ENCODE results near the gene THNSL1. TPM values are rescaled to one million over a fixed set of nuclear protein-coding genes. Genes with fewer than 3 reads are reported as not detected.

THNSL1 gene
- total RNA-seq, 1 experiment from 2014 or later, result 5.5 TPM

DNA sequence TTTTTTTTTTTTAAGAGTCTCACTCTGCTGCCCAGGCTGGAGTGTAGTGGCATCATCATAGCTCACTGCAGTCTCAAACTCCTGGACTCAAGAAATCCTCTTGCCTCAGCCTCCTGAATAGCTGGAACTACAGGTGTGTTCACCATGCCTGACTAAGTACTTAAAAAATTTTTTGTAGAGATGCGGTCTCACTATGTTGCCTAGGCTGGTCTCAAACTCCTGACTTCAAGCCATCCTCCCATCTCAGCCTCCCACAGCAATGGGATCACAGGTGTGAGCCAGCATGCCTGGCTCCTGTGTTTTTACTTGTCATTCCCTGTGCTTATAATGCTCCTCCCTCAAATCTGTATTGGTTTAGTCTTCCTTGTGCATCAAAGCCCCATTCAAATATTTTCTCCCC is 46.7 kb downstream of the THNSL1 start:
- no peaks in the 10 kb centered on the region for H3K9me3 Mint-ChIP-seq
- peaks cover 49% of the 10 kb centered on the region for H3K27me3 Mint-ChIP-seq (ENCODE audit: low read depth)
- DNase-seq (ENCODE audit: low spot score) (no peak), ATAC-seq (no peak)
- ChIA-PET CTCF (interaction anchor here (0.7 kb wide), 1 partner anchor 259 kb away, joined by 3 read pairs; no protein-coding TSS in a partner anchor), POLR2A (no interaction called here)
- no peak overlapping the region for H3K27ac Mint-ChIP-seq
- no peak for TF ChIP-seq FOXP1 (CRISPR knock-in tag; IDR thresholded peaks at IDR 0.05; ENCODE audit: borderline replicate concordance)
- TF ChIP-seq ZNF396 (CRISPR knock-in tag; IDR thresholded peaks at IDR 0.05; ENCODE audit: borderline replicate concordance), result no peak
- TF ChIP-seq, protein P1, sequence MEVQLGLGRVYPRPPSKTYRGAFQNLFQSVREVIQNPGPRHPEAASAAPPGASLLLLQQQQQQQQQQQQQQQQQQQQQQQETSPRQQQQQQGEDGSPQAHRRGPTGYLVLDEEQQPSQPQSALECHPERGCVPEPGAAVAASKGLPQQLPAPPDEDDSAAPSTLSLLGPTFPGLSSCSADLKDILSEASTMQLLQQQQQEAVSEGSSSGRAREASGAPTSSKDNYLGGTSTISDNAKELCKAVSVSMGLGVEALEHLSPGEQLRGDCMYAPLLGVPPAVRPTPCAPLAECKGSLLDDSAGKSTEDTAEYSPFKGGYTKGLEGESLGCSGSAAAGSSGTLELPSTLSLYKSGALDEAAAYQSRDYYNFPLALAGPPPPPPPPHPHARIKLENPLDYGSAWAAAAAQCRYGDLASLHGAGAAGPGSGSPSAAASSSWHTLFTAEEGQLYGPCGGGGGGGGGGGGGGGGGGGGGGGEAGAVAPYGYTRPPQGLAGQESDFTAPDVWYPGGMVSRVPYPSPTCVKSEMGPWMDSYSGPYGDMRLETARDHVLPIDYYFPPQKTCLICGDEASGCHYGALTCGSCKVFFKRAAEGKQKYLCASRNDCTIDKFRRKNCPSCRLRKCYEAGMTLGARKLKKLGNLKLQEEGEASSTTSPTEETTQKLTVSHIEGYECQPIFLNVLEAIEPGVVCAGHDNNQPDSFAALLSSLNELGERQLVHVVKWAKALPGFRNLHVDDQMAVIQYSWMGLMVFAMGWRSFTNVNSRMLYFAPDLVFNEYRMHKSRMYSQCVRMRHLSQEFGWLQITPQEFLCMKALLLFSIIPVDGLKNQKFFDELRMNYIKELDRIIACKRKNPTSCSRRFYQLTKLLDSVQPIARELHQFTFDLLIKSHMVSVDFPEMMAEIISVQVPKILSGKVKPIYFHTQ (CRISPR knock-in tag; IDR thresholded peaks at IDR 0.05), result no peak
- TF ChIP-seq, protein P2, sequence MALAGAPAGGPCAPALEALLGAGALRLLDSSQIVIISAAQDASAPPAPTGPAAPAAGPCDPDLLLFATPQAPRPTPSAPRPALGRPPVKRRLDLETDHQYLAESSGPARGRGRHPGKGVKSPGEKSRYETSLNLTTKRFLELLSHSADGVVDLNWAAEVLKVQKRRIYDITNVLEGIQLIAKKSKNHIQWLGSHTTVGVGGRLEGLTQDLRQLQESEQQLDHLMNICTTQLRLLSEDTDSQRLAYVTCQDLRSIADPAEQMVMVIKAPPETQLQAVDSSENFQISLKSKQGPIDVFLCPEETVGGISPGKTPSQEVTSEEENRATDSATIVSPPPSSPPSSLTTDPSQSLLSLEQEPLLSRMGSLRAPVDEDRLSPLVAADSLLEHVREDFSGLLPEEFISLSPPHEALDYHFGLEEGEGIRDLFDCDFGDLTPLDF (CRISPR knock-in tag; IDR thresholded peaks at IDR 0.05), result no peak
- no peak for TF ChIP-seq SOX15 (CRISPR knock-in tag; IDR thresholded peaks at IDR 0.05)
- TF ChIP-seq ZNF138 (CRISPR knock-in tag; conservative IDR thresholded peaks at IDR 0.05), result no peak
- TF ChIP-seq ATF1 (CRISPR knock-in tag; IDR thresholded peaks at IDR 0.05), result no peak
- H3K36me3 Mint-ChIP-seq, result no peaks in the 10 kb centered on the region
- H3K4me3 Mint-ChIP-seq, result no peak overlapping the region
- H3K4me1 Mint-ChIP-seq, result peaks cover 12% of the 10 kb centered on the region

DNA sequence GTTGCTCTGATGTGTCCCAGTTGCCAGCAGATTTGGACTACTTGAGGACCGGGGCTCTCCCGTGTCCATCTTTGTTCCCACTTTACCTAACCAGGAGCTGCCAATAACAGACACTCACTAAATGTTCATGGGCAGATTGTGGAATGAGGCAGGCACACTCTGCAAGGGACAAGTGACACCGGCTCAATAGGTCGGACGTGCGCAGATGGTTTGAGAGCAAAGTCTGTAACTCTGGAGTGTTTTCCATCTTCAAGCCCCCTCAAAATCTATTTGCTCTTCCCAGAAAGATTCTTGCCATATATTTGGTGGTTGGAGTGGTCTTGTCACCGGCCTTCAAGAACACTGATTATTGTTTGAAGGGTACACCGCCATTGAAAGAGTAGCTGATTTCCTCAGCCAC is 47.2 kb downstream of the THNSL1 start:
- Mint-ChIP-seq H3K4me3 (no peak overlapping the region), H3K36me3 (no peaks in the 10 kb centered on the region), H3K9me3 (no peaks in the 10 kb centered on the region), H3K4me1 (peaks cover 17% of the 10 kb centered on the region), H3K27me3 (ENCODE audit: low read depth) (peaks cover 54% of the 10 kb centered on the region), H3K27ac (no peak overlapping the region)
- ChIA-PET CTCF (no interaction called here), POLR2A (no interaction called here)
- ATAC-seq, result no peak
- DNase-seq (ENCODE audit: low spot score), result no peak
- no peak for TF ChIP-seq GRHL2 (CRISPR knock-in tag; IDR thresholded peaks at IDR 0.05; ENCODE audit: insufficient replicate concordance, severe bottlenecking)
- TF ChIP-seq IRF2 (CRISPR knock-in tag; IDR thresholded peaks at IDR 0.05; ENCODE audit: borderline replicate concordance, low read depth), result no peak
- no peak for TF ChIP-seq CREB1 (CRISPR knock-in tag; IDR thresholded peaks at IDR 0.05)
- no peak for TF ChIP-seq EMX1 (CRISPR knock-in tag; IDR thresholded peaks at IDR 0.05)
- TF ChIP-seq, protein P3, sequence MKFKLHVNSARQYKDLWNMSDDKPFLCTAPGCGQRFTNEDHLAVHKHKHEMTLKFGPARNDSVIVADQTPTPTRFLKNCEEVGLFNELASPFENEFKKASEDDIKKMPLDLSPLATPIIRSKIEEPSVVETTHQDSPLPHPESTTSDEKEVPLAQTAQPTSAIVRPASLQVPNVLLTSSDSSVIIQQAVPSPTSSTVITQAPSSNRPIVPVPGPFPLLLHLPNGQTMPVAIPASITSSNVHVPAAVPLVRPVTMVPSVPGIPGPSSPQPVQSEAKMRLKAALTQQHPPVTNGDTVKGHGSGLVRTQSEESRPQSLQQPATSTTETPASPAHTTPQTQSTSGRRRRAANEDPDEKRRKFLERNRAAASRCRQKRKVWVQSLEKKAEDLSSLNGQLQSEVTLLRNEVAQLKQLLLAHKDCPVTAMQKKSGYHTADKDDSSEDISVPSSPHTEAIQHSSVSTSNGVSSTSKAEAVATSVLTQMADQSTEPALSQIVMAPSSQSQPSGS (CRISPR knock-in tag; IDR thresholded peaks at IDR 0.05; ENCODE audit: borderline replicate concordance, low read depth), result no peak
- no peak for TF ChIP-seq TEAD4 (CRISPR knock-in tag; IDR thresholded peaks at IDR 0.05)
- TF ChIP-seq ELF4 (CRISPR knock-in tag; IDR thresholded peaks at IDR 0.05; ENCODE audit: low read depth), result no peak
- TF ChIP-seq, protein P4, sequence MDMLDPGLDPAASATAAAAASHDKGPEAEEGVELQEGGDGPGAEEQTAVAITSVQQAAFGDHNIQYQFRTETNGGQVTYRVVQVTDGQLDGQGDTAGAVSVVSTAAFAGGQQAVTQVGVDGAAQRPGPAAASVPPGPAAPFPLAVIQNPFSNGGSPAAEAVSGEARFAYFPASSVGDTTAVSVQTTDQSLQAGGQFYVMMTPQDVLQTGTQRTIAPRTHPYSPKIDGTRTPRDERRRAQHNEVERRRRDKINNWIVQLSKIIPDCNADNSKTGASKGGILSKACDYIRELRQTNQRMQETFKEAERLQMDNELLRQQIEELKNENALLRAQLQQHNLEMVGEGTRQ (CRISPR knock-in tag; IDR thresholded peaks at IDR 0.05), result no peak

DNA sequence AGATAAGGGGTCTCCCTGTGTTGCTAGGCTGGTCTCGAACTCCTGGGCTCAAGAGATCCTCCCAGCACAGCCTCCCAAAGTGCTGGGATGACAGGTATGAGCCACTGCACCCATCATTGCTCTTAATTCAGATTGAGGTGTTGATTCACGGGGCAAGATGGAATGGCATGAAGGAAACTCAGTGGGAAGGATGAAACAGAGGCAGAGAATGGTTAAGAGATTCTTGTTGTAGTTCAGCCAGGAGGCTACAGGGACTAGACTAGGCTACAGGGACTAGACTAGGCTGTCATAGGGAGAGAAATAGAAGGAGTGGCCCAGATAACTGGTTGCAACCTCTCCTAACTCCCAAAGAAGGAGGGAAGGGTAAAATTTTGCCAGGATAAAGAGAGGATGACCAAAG is 48.0 kb downstream of the THNSL1 start:
- CTCF ChIA-PET, result no interaction called here
- H3K4me3 Mint-ChIP-seq, result no peak overlapping the region
- POLR2A ChIA-PET, result no interaction called here
- no peaks in the 10 kb centered on the region for H3K9me3 Mint-ChIP-seq
- peaks cover 61% of the 10 kb centered on the region for H3K27me3 Mint-ChIP-seq (ENCODE audit: low read depth)
- no peak overlapping the region for H3K27ac Mint-ChIP-seq
- H3K4me1 Mint-ChIP-seq, result peaks cover 21% of the 10 kb centered on the region
- H3K36me3 Mint-ChIP-seq, result no peaks in the 10 kb centered on the region
- no peak for ATAC-seq
- DNase-seq (ENCODE audit: low spot score), result no peak
- TF ChIP-seq RORB (CRISPR knock-in tag; IDR thresholded peaks at IDR 0.05), result no peak
- no peak for TF ChIP-seq NR3C1 (CRISPR knock-in tag; conservative IDR thresholded peaks at IDR 0.05; ENCODE audit: low read depth)
- TF ChIP-seq ZNF219 (CRISPR knock-in tag; IDR thresholded peaks at IDR 0.05; ENCODE audit: borderline replicate concordance), result no peak
- TF ChIP-seq ZNF317 (CRISPR knock-in tag; IDR thresholded peaks at IDR 0.05; ENCODE audit: borderline replicate concordance, low read depth), result no peak
- TF ChIP-seq, protein P5, sequence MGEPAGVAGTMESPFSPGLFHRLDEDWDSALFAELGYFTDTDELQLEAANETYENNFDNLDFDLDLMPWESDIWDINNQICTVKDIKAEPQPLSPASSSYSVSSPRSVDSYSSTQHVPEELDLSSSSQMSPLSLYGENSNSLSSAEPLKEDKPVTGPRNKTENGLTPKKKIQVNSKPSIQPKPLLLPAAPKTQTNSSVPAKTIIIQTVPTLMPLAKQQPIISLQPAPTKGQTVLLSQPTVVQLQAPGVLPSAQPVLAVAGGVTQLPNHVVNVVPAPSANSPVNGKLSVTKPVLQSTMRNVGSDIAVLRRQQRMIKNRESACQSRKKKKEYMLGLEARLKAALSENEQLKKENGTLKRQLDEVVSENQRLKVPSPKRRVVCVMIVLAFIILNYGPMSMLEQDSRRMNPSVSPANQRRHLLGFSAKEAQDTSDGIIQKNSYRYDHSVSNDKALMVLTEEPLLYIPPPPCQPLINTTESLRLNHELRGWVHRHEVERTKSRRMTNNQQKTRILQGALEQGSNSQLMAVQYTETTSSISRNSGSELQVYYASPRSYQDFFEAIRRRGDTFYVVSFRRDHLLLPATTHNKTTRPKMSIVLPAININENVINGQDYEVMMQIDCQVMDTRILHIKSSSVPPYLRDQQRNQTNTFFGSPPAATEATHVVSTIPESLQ (CRISPR knock-in tag; IDR thresholded peaks at IDR 0.05), result no peak
- no peak for TF ChIP-seq NR1H2 (CRISPR knock-in tag; IDR thresholded peaks at IDR 0.05)
- TF ChIP-seq, protein P6, sequence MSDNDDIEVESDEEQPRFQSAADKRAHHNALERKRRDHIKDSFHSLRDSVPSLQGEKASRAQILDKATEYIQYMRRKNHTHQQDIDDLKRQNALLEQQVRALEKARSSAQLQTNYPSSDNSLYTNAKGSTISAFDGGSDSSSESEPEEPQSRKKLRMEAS (CRISPR knock-in tag; IDR thresholded peaks at IDR 0.05), result no peak
- TF ChIP-seq RELA (CRISPR knock-in tag; IDR thresholded peaks at IDR 0.05; ENCODE audit: borderline replicate concordance), result no peak
- TF ChIP-seq, protein P7, sequence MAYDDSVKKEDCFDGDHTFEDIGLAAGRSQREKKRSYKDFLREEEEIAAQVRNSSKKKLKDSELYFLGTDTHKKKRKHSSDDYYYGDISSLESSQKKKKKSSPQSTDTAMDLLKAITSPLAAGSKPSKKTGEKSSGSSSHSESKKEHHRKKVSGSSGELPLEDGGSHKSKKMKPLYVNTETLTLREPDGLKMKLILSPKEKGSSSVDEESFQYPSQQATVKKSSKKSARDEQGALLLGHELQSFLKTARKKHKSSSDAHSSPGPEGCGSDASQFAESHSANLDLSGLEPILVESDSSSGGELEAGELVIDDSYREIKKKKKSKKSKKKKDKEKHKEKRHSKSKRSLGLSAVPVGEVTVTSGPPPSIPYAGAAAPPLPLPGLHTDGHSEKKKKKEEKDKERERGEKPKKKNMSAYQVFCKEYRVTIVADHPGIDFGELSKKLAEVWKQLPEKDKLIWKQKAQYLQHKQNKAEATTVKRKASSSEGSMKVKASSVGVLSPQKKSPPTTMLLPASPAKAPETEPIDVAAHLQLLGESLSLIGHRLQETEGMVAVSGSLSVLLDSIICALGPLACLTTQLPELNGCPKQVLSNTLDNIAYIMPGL (CRISPR knock-in tag; IDR thresholded peaks at IDR 0.05), result no peak

Data from WTC11 (cell line).